Hematopoietic multipotent progenitor cell treated with erythropoietin and hydrocortisone succinate and interleukin-3 and kit ligand, for 17 days (in vitro differentiated cells): Measurements from ENCODE around the gene LGALS8.

ENCODE experiments used
- DNase-seq: peaks from one replicate; pipeline ENCODE4 v3.0.0-alpha.2; 2015; ENCODE audit warnings: low spot score

The LGALS8 gene

DNA sequence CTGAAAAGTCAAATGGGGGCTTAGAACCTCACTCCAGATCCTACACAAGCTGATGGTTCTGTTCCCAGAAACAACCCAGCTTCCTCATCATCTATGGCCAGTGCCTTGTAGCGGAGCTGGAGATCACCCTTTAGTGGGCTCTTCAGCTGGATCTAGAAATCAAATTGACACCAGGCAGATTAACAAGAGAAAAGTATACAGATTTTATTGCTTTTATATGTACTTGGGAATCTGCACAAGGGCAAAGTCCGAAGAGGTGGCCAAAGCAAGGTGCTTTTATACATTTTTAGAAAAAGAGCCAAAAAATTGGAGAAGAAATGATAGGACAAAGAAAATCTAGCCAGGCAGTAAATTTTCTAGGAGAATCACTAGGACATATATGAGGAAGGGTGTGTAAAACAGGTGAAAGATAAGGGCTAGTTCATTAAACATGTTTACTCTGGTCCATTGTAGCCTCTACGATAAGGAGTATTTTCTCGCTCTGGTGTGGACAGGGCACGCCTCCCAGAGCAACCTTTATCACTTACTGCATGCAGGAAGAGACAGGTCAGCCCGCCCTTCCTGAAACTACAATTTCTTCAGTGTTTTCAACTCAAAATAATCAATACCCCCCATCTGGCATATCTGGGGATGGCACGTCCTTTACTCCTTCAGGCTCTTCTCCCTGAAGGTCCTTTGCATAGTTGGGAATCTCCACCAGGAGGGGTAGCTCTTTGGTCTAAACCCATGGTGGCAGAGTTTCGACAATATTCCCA lies 14.0 kb upstream of the LGALS8 start:
- DNase-seq, result no peak

GRCh38 chr1:236511735-236512418 lies 11.9 kb upstream of the LGALS8 start:
- DNase-seq, result no peak

DNA sequence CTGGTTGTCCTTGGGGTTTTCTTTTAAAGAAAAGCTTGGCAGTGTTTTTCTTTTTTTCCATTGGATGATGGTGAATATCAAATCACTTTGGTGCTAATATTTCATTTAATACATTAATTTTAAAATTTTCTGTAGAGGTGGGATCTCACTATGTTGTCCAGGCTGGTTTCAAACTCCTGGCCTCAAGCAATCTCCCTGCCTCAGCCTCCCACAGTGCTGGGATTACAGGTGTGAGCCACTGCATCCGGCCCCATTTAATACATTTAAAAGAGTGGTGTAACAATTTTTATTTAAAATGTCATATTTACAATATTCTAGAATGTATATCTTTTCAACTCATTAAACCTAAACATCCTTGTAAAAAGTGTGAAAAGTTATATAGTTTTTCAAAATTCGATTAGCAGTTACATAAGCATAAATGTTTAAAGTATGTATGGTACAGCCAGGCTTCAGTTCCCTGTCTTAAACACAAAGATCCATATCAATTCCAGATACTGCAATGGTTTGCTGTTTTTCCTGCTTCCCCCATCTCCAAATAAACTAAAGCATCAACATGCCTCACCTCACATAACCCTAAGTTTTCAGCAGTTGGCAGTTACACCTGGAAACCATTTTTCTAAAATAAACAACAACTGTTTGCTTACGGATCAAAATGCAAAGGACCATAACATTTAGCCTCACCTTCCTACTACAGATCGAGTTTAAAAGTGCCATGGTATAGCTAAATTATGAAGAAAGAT lies 8.9 kb upstream of the LGALS8 start:
- DNase-seq, result no peak

DNA sequence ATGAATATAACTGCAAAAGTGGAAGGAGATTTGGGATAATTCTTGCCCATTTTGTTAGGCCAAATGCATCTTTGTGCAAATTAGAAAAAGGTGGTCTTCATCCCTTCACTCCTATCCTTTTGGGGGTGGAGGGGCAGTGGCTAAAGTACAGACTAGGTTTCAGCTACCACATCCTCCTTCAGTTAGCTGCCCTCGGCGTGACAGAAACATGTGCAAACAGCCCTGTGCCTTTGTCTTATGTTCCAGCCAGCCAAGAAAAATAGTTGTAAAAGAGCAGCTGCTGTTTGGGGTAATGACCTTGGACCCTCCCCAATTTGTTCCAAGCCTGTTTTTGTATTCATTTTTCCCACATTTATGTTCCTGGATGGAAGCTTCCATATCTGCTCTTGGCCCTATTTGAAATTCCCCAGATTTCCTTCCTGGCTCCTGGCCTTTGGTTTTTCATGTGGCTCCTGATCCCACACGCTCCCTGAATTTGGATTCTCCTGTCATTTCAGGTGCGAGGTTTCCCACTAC lies 8.3 kb upstream of the LGALS8 start:
- DNase-seq, result no peak

GRCh38 chr1:236516929-236517704 lies 6.7 kb upstream of the LGALS8 start:
- no peak for DNase-seq

GRCh38 chr1:236518322-236518721 lies 5.5 kb upstream of the LGALS8 start:
- DNase-seq, result no peak

DNA sequence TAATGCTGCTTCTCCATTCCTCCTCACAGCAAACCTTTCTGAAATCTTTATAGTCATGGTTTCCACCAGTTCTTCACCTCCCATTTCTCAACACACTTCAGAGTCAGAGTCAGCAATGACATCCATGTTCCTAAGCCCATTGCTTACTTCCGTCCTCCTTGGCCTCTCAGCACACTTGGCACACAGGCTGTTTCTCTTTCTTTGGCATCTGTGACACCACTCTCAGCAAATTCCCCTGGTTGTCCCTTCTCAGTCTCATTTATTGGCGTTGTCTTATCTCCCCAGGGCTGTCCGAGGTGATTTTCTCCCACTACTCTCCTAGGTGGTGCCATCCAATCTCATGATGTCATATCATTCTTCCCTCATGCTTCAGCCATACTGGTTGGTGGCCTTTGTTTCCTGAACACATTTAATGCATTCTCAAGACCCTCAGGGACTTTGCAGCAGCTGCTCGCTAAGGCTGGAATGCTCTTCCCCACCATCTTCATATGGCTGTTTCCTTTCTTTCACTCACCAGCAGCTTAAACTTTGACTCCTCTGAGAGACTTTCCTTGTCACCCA lies 3.3 kb upstream of the LGALS8 start:
- DNase-seq, result no peak

GRCh38 chr1:236522937-236523703 lies 662 bp upstream of the LGALS8 start:
- peak; percentile 32 for DNase-seq

- peak; percentile 88 for DNase-seq
These were observed 536 bp downstream of the LGALS8 start for GRCh38 chr1:236524142-236524894.

DNA sequence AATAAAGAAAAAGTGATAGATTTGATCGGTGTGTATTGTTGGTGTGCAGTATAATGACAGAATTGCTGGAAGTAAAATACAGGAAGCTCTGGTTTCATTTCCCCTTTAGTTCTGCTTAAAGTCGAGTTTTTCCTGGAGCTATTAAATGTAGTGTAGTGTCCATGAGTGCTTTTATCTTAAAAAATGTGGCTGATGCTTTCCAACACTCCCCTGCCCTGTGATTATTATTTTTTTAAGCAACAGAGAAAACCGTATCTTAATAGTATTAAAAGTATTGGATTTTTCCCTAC lies 1.1 kb downstream of the LGALS8 start:
- no peak for DNase-seq

DNA sequence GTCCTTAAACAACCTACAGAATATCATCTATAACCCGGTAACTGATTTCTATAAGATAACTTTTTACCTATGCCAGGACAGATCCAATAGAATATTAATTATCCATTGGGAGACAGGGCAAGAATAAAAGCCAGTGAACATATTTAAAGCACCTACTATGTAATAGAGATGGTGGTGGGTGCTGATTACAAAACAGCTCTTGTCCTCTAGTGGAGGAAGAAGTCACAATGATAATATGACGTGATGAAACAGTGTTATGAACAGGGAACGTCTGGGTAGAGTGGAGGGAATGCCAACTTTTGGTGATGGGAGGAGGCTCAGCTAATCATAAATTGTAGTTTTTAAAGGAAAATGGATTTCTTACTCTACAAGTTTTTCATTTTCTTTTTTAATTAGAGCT lies 2.3 kb downstream of the LGALS8 start:
- DNase-seq, result no peak

- DNase-seq, result no peak
These were observed 6.5 kb downstream of the LGALS8 start for GRCh38 chr1:236530286-236530685.

GRCh38 chr1:236530959-236531358 lies 7.2 kb downstream of the LGALS8 start:
- DNase-seq, result no peak

DNA sequence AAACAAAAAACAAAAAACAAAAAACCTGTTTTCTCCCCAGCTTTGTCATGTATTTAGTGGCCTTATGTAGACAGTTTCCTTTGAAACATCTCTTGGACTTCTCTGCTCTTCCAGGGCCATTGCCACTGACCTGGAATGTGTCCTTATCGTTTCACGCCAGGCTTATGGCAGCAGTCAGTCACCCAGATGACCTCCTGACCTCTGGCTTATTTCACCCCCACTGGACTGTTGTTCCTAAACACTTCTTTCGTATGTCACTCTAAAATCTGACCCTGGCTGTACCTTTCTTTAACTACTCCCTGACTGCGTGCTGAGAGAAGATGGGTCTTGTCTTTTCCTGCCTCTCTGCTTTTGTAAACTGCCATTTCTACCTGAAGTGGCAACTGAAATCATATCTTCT lies 9.1 kb downstream of the LGALS8 start:
- no peak for DNase-seq

- no peak for DNase-seq
These were observed 10.4 kb downstream of the LGALS8 start for GRCh38 chr1:236534151-236534651.

GRCh38 chr1:236535190-236535589 lies 11.4 kb downstream of the LGALS8 start:
- DNase-seq, result no peak

GRCh38 chr1:236535662-236536161 lies 11.9 kb downstream of the LGALS8 start:
- no peak for DNase-seq

DNA sequence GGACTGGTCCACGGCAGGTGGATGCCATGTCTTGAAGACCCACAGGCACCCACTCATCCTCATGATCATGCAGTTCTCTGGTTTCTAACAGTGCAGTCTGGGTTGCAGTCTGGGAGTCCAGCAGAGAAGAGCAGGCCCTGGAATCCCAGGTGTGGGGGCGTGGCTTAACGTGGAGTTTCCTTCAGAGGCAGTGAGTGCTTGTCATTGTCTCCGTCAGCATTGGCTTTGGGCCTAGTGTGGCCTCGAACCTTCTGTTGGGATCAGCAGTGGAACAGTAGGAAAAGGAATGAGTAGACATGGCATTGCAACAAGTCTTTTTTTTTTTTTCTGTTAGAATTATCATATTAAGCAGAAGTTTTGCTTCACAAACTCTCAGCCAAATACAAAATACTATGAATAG lies 12.8 kb downstream of the LGALS8 start:
- no peak for DNase-seq

DNA sequence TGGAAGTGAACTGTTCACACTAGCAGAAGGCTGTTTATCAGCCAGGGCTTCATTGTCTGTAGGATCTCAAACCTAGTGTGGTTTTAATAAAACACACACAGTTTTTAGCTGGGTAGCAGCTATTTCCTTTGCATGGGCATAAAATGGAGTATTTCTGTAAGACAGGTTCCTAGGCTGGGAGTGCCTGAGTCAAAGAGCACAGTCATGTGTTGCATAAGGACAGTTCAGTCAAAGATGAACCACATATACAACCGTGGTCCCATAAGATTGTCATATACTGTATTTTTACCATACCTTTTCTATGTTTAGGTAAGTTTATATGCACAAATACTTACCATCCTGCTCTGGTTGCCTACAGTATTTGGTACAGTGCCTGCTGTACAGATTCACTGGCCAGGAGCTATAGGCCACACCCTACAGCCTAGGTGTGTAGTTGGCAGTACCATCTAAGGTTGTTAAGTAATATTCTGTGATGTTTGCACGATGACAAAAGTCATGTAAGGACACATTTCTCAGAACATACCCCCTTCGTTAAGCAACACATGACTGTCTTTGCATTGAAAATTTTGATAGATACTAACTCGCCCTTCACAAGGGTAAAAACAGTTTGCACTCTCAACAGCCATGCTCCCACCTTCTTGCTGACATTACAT lies 17.2 kb downstream of the LGALS8 start:
- DNase-seq, result no peak
